Nucleus accumbens (tissue), 56 donors: ENCODE results near the gene MAG.

Source experiments
- DNase-seq, 56 donors: peaks; one replicate each; lab custom pipeline; 2025; lab: John Stamatoyannopoulos, UW

MAG gene

GRCh38 chr19:35264268-35265125 is 27.5 kb upstream of the MAG start:
- DNase-seq = no peak

- DNase-seq = no peak
Observed at GRCh38 chr19:35265126-35265899, 26.6 kb upstream of the MAG start.

GRCh38 chr19:35265900-35266519 is 26.0 kb upstream of the MAG start:
- no peak for DNase-seq

GRCh38 chr19:35266520-35267352 is 25.2 kb upstream of the MAG start:
- no peak for DNase-seq

GRCh38 chr19:35267353-35267817 is 24.6 kb upstream of the MAG start:
- DNase-seq = peak in 23 of 56 donors; percentile 29 to 74 (median 51)

GRCh38 chr19:35267818-35268535 is 24.0 kb upstream of the MAG start:
- peak in 46 of 56 donors; percentile 27 to 80 (median 60) for DNase-seq

GRCh38 chr19:35268536-35269437 is 23.2 kb upstream of the MAG start, which contains the start of gene USF2:
Gene USF2 (plus strand): TSS chr19:35268962. CDS start chr19:35269102, 140 bp downstream.
- peak in 48 of 56 donors; percentile 24 to 86 (median 64) for DNase-seq

GRCh38 chr19:35269438-35270117 is 22.4 kb upstream of the MAG start:
- DNase-seq = peak in 53 of 56 donors; percentile 23 to 91 (median 73)

- no peak for DNase-seq
Observed at GRCh38 chr19:35270381-35270811, 21.6 kb upstream of the MAG start.

- no peak for DNase-seq
Observed at GRCh38 chr19:35271546-35271945, 20.4 kb upstream of the MAG start.

GRCh38 chr19:35272122-35272719 is 19.7 kb upstream of the MAG start:
- peak in 7 of 56 donors; percentile 12 to 41 (median 24) for DNase-seq

- no peak for DNase-seq
Observed at GRCh38 chr19:35272954-35273649, 18.9 kb upstream of the MAG start.

- DNase-seq = no peak
Observed at GRCh38 chr19:35273686-35274259, 18.2 kb upstream of the MAG start.

GRCh38 chr19:35274323-35274722 is 17.6 kb upstream of the MAG start:
- no peak for DNase-seq

- DNase-seq = no peak
Observed at GRCh38 chr19:35276706-35277281, 15.2 kb upstream of the MAG start.
